IPS-18a (cell line): ENCODE results near the gene ADCY7.

ENCODE experiments used
- H3K27ac ChIP-seq: one replicate; pipeline ENCODE4 v1.5.1; 2013; ENCODE audit warnings: low read length
- H3K27me3 ChIP-seq: one replicate; pipeline ENCODE4 v1.6.1; 2013; ENCODE audit warnings: mild to moderate bottlenecking, low read length; ENCODE audit not compliant: control insufficient read depth, insufficient read depth
- H3K36me3 ChIP-seq: one replicate; pipeline ENCODE4 v1.6.1; 2013; ENCODE audit warnings: low read depth, low read length; ENCODE audit not compliant: control insufficient read depth
- H3K4me1 ChIP-seq: one replicate; pipeline ENCODE4 v1.6.1; 2013; ENCODE audit warnings: low read depth, low read length; ENCODE audit not compliant: control insufficient read depth
- H3K4me3 ChIP-seq: one replicate; pipeline ENCODE4 v1.5.1; 2013; ENCODE audit warnings: low read length
- H3K9ac ChIP-seq: one replicate; pipeline ENCODE4 v1.6.1; 2013; ENCODE audit warnings: mild to moderate bottlenecking, low read length, moderate library complexity
- H3K9me3 ChIP-seq: one replicate; pipeline ENCODE4 v1.6.1; 2013; ENCODE audit warnings: low read depth, low read length; ENCODE audit not compliant: control insufficient read depth

The ADCY7 gene

GRCh38 chr16:50271148-50272041, 5.0 kb downstream of the ADCY7 start:
- Histone ChIP-seq H3K36me3 (no peaks in the 10 kb centered on the region), H3K4me3 (no peak overlapping the region), H3K9me3 (no peaks in the 10 kb centered on the region), H3K27me3 (no peaks in the 10 kb centered on the region), H3K4me1 (no peaks in the 10 kb centered on the region), H3K27ac (no peak overlapping the region), H3K9ac (no peak overlapping the region)

- Histone ChIP-seq H3K9ac (no peak overlapping the region), H3K27ac (no peak overlapping the region), H3K4me1 (no peaks in the 10 kb centered on the region), H3K9me3 (no peaks in the 10 kb centered on the region), H3K36me3 (no peaks in the 10 kb centered on the region), H3K4me3 (no peak overlapping the region), H3K27me3 (no peaks in the 10 kb centered on the region)
Measured at GRCh38 chr16:50272111-50272571, 5.8 kb downstream of the ADCY7 start.

- Histone ChIP-seq H3K27ac (no peak overlapping the region), H3K36me3 (no peaks in the 10 kb centered on the region), H3K9ac (no peak overlapping the region), H3K4me1 (no peaks in the 10 kb centered on the region), H3K27me3 (no peaks in the 10 kb centered on the region), H3K9me3 (no peaks in the 10 kb centered on the region), H3K4me3 (no peak overlapping the region)
Measured at GRCh38 chr16:50272687-50273381, 6.5 kb downstream of the ADCY7 start.

GRCh38 chr16:50273382-50273690, 7.0 kb downstream of the ADCY7 start:
- Histone ChIP-seq H3K27ac (no peak overlapping the region), H3K4me3 (no peak overlapping the region), H3K27me3 (no peaks in the 10 kb centered on the region), H3K4me1 (no peaks in the 10 kb centered on the region), H3K9me3 (no peaks in the 10 kb centered on the region), H3K36me3 (no peaks in the 10 kb centered on the region), H3K9ac (no peak overlapping the region)

- Histone ChIP-seq H3K27ac (no peak overlapping the region), H3K9ac (no peak overlapping the region)
Measured at GRCh38 chr16:50273888-50274325, 7.6 kb downstream of the ADCY7 start.

GRCh38 chr16:50274326-50275097, 8.2 kb downstream of the ADCY7 start:
- Histone ChIP-seq H3K9me3 (no peaks in the 10 kb centered on the region), H3K36me3 (no peaks in the 10 kb centered on the region), H3K27me3 (no peaks in the 10 kb centered on the region), H3K9ac (no peak overlapping the region), H3K4me1 (peaks cover 1% of the 10 kb centered on the region), H3K27ac (no peak overlapping the region), H3K4me3 (no peak overlapping the region)

More at GRCh38 chr16:50273888-50274325, 7.6 kb downstream of the ADCY7 start:
- Histone ChIP-seq H3K27me3 (no peaks in the 10 kb centered on the region), H3K9me3 (no peaks in the 10 kb centered on the region), H3K36me3 (no peaks in the 10 kb centered on the region), H3K4me3 (no peak overlapping the region), H3K4me1 (no peaks in the 10 kb centered on the region)

GRCh38 chr16:50275098-50275415, 8.7 kb downstream of the ADCY7 start:
- no peaks in the 10 kb centered on the region for H3K27me3 ChIP-seq
- H3K9me3 ChIP-seq = no peaks in the 10 kb centered on the region
- no peak overlapping the region for H3K9ac ChIP-seq
- H3K4me3 ChIP-seq = no peak overlapping the region
- H3K36me3 ChIP-seq = no peaks in the 10 kb centered on the region
- H3K4me1 ChIP-seq = peaks cover 6% of the 10 kb centered on the region
- no peak overlapping the region for H3K27ac ChIP-seq

- H3K4me1 ChIP-seq = peaks cover 6% of the 10 kb centered on the region
- H3K27me3 ChIP-seq = no peaks in the 10 kb centered on the region
- no peak overlapping the region for H3K27ac ChIP-seq
- no peak overlapping the region for H3K4me3 ChIP-seq
- no peak overlapping the region for H3K9ac ChIP-seq
- no peaks in the 10 kb centered on the region for H3K9me3 ChIP-seq
- H3K36me3 ChIP-seq = no peaks in the 10 kb centered on the region
Measured at GRCh38 chr16:50275428-50276325, 9.3 kb downstream of the ADCY7 start.

- Histone ChIP-seq H3K27me3 (no peaks in the 10 kb centered on the region), H3K27ac (no peak overlapping the region), H3K4me3 (no peak overlapping the region), H3K9ac (no peak overlapping the region), H3K4me1 (peaks cover 6% of the 10 kb centered on the region), H3K36me3 (no peaks in the 10 kb centered on the region), H3K9me3 (no peaks in the 10 kb centered on the region)
Measured at GRCh38 chr16:50276326-50276640, 9.9 kb downstream of the ADCY7 start.

- peaks cover 6% of the 10 kb centered on the region for H3K4me1 ChIP-seq
Measured at GRCh38 chr16:50276801-50277555, 10.6 kb downstream of the ADCY7 start.

More at GRCh38 chr16:50276801-50277555, 10.6 kb downstream of the ADCY7 start:
- Histone ChIP-seq H3K27me3 (no peaks in the 10 kb centered on the region), H3K9me3 (no peaks in the 10 kb centered on the region), H3K4me3 (no peak overlapping the region), H3K9ac (no peak overlapping the region), H3K36me3 (no peaks in the 10 kb centered on the region), H3K27ac (no peak overlapping the region)
